Measurements from ENCODE around the gene FLOT2.

DNA sequence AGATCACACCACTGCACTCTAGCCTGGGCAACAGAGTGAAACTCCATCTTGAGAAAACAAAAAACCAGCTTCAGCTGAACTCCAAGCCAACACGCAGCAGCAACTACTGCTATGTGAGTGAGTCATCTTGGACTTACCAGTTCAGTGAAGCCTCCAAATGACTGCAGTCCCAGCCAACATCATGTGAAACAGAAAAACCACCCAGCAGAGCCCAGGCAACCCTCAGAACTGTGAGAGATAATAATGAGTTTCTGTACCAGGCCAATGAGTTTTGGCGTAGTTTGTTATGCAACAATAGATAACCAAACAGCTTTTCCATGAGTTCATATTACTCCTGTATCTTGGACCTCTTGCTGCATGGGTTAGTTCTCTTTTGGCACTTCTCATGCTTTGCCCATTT, 30.5 kb upstream of the FLOT2 start:
- TF ChIP-seq POLR2A (IDR thresholded peaks at IDR 0.05; ENCODE audit: borderline replicate concordance, extremely low read depth, insufficient read depth, insufficient read length): no peak
- TF ChIP-seq CTCF (IDR thresholded peaks at IDR 0.05 in 2 of 3, conservative IDR thresholded peaks at IDR 0.05 in 1 of 3; ENCODE audit: borderline replicate concordance in 1 of 3, insufficient read depth in 1 of 3, low read depth in 2 of 3, low read length in 2 of 3): no peak
- no peak for TF ChIP-seq POLR2AphosphoS5 (IDR thresholded peaks at IDR 0.05; ENCODE audit: low read depth, low read length)
- no peak for TF ChIP-seq EZH2 (IDR thresholded peaks at IDR 0.05)
- TF ChIP-seq ZFX (IDR thresholded peaks at IDR 0.05): no peak
- no peak for TF ChIP-seq SIN3A (IDR thresholded peaks at IDR 0.05; ENCODE audit: low read depth)
- TF ChIP-seq MAX (IDR thresholded peaks at IDR 0.05): no peak
- no peak for TF ChIP-seq CEBPB (IDR thresholded peaks at IDR 0.05; ENCODE audit: low read depth)
- TF ChIP-seq JUND (IDR thresholded peaks at IDR 0.05): no peak
- no peak for TF ChIP-seq SRF (IDR thresholded peaks at IDR 0.05; ENCODE audit: low read depth)
- no peak for TF ChIP-seq ZBTB33 (IDR thresholded peaks at IDR 0.05; ENCODE audit: extremely low read depth, insufficient replicate concordance, low read length)
- no peak for TF ChIP-seq RAD21 (IDR thresholded peaks at IDR 0.05; ENCODE audit: low read depth)
- TF ChIP-seq SP1 (IDR thresholded peaks at IDR 0.05; ENCODE audit: low read depth): no peak
- no peak for TF ChIP-seq FOSL1 (IDR thresholded peaks at IDR 0.05; ENCODE audit: low read depth)

Data from HCT116 (cell line).